Measurements from ENCODE around the gene SGMS1. TPM values are rescaled to one million over a fixed set of nuclear protein-coding genes. Genes with fewer than 3 reads are reported as not detected.

SGMS1 gene
- total RNA-seq, 4 donors from 2014 or later = 153 to 235 (median 186) TPM

DNA sequence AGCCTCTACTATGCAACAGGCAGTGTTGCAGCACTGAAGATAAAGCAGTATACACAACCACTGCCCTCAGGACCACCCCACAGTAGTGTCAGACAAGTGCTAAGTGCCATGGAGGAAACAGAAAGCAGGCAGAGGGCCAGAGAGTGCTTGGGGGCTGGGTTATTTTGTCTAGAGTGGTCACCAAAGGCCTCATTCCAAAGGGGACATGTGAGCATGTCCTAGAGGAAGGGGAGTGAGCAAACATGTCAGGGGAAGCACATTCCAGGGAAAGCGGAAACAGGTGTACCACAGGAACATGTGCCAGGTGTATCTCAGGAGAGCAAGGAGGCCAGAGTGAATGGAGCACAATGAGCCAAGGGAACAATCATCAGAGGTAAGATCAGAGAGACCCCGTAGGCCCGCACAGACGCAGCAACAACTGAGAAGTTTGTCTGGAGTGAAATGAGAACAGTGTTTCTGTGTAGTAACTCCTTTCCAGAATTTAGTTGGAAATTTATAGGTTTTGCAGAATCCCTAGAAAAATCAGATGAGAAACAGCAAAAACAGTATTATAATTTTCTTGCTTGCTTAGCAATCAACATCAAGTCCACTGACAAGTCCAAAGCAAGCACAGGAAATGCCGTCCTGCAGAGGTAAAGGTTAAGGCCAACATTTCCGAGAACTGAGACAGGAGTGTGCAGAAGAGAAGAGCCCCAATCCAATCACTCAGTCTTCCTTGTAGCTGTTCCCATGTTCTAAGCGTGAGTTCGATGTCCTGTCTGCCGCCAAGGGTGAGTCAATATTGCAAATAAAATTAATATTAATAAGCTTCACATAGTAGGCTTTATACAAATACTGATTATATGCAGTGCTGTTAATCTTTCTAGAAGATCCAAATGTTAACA lies 67.3 kb downstream of the SGMS1 start:
- DNase-seq (ENCODE audit: low spot score in 2 of 2) = no peak
- intact Hi-C loops (cut with DNase I; ENCODE audit: low total_unique reads) = loop anchor here (10.0 kb wide), 1 partner anchor 58 kb away; no protein-coding TSS in a partner anchor
- H3K4me3 ChIP-seq (ENCODE audit: low read depth, poor library complexity, severe bottlenecking) = no peak overlapping the region
- 89% methylated on average over 9 of the region's 9 CpGs for WGBS, 2 donors
- no peak for TF ChIP-seq POLR2A (IDR thresholded peaks at IDR 0.05)
- TF ChIP-seq, protein P1, sequence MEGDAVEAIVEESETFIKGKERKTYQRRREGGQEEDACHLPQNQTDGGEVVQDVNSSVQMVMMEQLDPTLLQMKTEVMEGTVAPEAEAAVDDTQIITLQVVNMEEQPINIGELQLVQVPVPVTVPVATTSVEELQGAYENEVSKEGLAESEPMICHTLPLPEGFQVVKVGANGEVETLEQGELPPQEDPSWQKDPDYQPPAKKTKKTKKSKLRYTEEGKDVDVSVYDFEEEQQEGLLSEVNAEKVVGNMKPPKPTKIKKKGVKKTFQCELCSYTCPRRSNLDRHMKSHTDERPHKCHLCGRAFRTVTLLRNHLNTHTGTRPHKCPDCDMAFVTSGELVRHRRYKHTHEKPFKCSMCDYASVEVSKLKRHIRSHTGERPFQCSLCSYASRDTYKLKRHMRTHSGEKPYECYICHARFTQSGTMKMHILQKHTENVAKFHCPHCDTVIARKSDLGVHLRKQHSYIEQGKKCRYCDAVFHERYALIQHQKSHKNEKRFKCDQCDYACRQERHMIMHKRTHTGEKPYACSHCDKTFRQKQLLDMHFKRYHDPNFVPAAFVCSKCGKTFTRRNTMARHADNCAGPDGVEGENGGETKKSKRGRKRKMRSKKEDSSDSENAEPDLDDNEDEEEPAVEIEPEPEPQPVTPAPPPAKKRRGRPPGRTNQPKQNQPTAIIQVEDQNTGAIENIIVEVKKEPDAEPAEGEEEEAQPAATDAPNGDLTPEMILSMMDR (IDR thresholded peaks at IDR 0.05) = no peak

DNA sequence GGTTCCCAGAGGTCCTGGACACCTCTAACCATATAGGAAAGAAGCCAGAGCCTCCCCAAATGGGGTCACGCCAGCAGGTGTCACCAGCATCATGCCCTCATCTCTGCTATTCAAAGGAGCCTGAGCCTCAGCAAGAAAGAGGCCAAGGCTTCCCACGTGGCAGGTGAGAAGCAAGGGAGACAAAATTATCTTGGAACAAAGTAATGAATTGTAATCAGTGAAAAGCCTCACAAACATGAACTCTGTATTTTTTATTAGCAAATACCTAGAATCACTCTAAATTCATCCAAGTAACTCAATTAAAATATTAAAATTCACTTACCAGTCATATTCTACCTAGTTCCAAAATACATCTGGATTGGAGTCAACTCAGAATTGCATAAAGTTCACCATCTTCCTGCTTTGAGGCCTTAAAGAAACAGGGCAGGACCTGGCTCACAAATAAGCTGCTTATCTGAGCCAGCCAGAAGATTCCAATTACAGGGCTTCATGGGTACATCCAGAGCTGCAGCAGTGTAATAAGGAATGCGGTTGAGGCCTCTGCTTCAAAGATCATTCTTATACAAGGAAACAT lies 68.7 kb downstream of the SGMS1 start:
- DNase-seq (ENCODE audit: low spot score in 2 of 2) = no peak
- no peak overlapping the region for H3K4me3 ChIP-seq (ENCODE audit: low read depth, poor library complexity, severe bottlenecking)
- 30 to 33% methylated on average over 3 of the region's 3 CpGs for WGBS, 2 donors
- intact Hi-C loops (cut with DNase I; ENCODE audit: low total_unique reads) = loop anchor here (10.0 kb wide), 1 partner anchor 60 kb away; no protein-coding TSS in a partner anchor
- no peak for TF ChIP-seq POLR2A (IDR thresholded peaks at IDR 0.05)

DNA sequence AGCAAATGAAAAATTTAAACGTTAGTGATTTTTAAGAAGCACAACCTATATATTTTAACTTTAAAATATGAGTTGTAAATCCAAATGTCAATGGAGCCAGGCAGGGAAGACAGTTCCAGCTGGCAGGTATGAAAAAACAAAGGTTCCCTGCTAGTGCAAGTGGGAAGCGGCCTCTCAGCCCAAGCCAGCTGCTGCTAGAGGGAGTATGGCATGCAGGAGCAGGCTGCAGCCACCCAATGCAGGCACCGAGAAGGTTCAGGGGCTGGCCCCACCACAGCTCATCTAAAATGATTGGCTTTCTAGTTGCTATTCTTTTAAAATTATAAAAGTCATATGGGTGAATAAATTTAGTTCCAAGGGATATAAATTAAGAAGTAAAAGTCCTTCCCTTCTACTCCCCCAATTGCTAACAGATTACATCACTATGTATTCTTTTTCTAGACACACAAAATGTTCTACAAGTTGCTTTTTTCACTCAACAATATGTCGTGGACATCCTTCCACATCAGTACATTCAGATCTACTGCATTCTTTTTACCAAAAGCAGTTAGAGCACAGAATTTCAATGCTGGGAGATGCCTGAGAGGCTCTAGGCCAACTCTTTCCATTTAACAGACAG lies 69.3 kb downstream of the SGMS1 start:
- TF ChIP-seq POLR2A (IDR thresholded peaks at IDR 0.05) = no peak
- TF ChIP-seq, protein P1 (IDR thresholded peaks at IDR 0.05) = no peak
- intact Hi-C loops (cut with DNase I; ENCODE audit: low total_unique reads) = loop anchor here (10.0 kb wide), 1 partner anchor 60 kb away; no protein-coding TSS in a partner anchor
- no peak for DNase-seq (ENCODE audit: low spot score in 2 of 2)
- no peak overlapping the region for H3K4me3 ChIP-seq (ENCODE audit: low read depth, poor library complexity, severe bottlenecking)
- 45 to 46% methylated on average over 4 of the region's 4 CpGs for WGBS, 2 donors

GRCh38 chr10:50552771-50553535 lies 70.8 kb downstream of the SGMS1 start:
- TF ChIP-seq, protein P1 (IDR thresholded peaks at IDR 0.05) = no peak
- no peak for TF ChIP-seq POLR2A (IDR thresholded peaks at IDR 0.05)
- DNase-seq (ENCODE audit: low spot score in 2 of 2) = no peak
- intact Hi-C loops (cut with DNase I; ENCODE audit: low total_unique reads) = loop anchor here (10.0 kb wide), 1 partner anchor 62 kb away; no protein-coding TSS in a partner anchor
- WGBS, 2 donors = 84 to 88% methylated on average over 4 of the region's 4 CpGs
- H3K4me3 ChIP-seq (ENCODE audit: low read depth, poor library complexity, severe bottlenecking) = no peak overlapping the region

DNA sequence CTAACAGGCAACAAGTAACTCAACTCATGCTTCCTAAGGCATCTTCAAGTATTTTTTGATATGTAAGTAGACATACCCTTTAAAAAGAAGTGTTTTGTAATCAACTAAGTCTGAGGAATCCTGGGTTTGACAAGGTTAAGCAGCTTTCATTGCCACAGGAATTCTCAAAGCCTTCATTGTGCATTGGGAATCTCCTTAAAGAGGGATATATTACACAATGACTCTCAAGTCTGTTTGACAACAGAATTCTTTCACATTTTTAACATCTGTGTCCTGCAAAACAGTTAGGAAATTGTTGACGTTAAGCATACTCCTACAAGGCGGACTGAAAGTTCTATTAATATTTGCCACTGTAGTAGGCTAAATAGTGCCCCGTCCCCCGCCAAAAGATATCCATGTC lies 71.4 kb downstream of the SGMS1 start:
- intact Hi-C loops (cut with DNase I; ENCODE audit: low total_unique reads) = loop anchor here (10.0 kb wide), 1 partner anchor 62 kb away; no protein-coding TSS in a partner anchor
- TF ChIP-seq, protein P1 (IDR thresholded peaks at IDR 0.05) = no peak
- no peak for TF ChIP-seq POLR2A (IDR thresholded peaks at IDR 0.05)
- WGBS, 2 donors = 80% methylated on average over 4 of the region's 4 CpGs
- no peak overlapping the region for H3K4me3 ChIP-seq (ENCODE audit: low read depth, poor library complexity, severe bottlenecking)
- no peak for DNase-seq (ENCODE audit: low spot score in 2 of 2)
